ENCODE results near the gene DOK7.
"Not testable (repeated sequence)": the region's sequence is repeated elsewhere in the genome, so short reads cannot be mapped to it uniquely, and the experiment has no call there.

Gene DOK7

GRCh38 chr4:3532751-3533422 is 69.8 kb downstream of the DOK7 start:
- no peak for DNase-seq (ENCODE audit: low read depth, low spot score)

GRCh38 chr4:3533423-3533820 is 70.3 kb downstream of the DOK7 start:
- DNase-seq (ENCODE audit: low read depth, low spot score) = no peak

- not testable (repeated sequence) for DNase-seq (ENCODE audit: low read depth, low spot score)
These were observed 72.7 kb downstream of the DOK7 start for GRCh38 chr4:3535812-3536211.

GRCh38 chr4:3538906-3539305 is 75.8 kb downstream of the DOK7 start:
- not testable (repeated sequence) for DNase-seq (ENCODE audit: low read depth, low spot score)

- DNase-seq (ENCODE audit: low read depth, low spot score) = not testable (repeated sequence)
These were observed 80.3 kb downstream of the DOK7 start for GRCh38 chr4:3543415-3543814.
